Chondrocyte (in vitro differentiated cells): Measurements from ENCODE around the gene PRKCA. TPM values are rescaled to one million over a fixed set of nuclear protein-coding genes. Genes with fewer than 3 reads are reported as not detected.
A peak's percentile ranks its signal among the peaks of the same experiment; 100 is the strongest.

Source experiments
- DNase-seq: peaks from one replicate; pipeline ENCODE4 v3.0.0; 2021; ENCODE audit warnings: mixed read lengths, low spot score
- H3K27ac Mint-ChIP-seq: one replicate; pipeline ENCODE4 v1.8.0; 2021; ENCODE audit warnings: mild to moderate bottlenecking, moderate library complexity, mixed read lengths; ENCODE audit not compliant: unreplicated experiment
- H3K27me3 Mint-ChIP-seq: 2 replicates; pipeline ENCODE4 v1.8.0; 2021; ENCODE audit warnings: low read depth, mixed read lengths
- H3K36me3 Mint-ChIP-seq: 2 replicates; pipeline ENCODE4 v1.8.0; 2021; ENCODE audit warnings: low read depth, mixed read lengths
- H3K4me1 Mint-ChIP-seq: 2 replicates; pipeline ENCODE4 v1.8.0; 2021; ENCODE audit warnings: low read depth, mild to moderate bottlenecking, mixed read lengths
- H3K4me3 Mint-ChIP-seq: one replicate; pipeline ENCODE4 v1.8.0; 2021; ENCODE audit warnings: mild to moderate bottlenecking, moderate library complexity, mixed read lengths; ENCODE audit not compliant: unreplicated experiment
- H3K9me3 Mint-ChIP-seq: 2 replicates; pipeline ENCODE4 v1.8.0; 2021; ENCODE audit warnings: low read depth, mixed read lengths
- total RNA-seq: library from RNA; stranded (reverse); gene quantifications from 3 replicates; pipeline ENCODE4 v1.2.1, GENCODE V29; 2021
- TF ChIP-seq, protein P1 (sequence below): fragments of 200-600 bp; sonication (generic); IDR thresholded peaks from 2 replicates; pipeline ENCODE4 v1.5.0; 2021; ENCODE audit warnings: antibody characterized with exemption, mild to moderate bottlenecking, moderate library complexity

The PRKCA gene
- total RNA-seq, 1 donor from 2014 or later, result 51.5 TPM

DNA sequence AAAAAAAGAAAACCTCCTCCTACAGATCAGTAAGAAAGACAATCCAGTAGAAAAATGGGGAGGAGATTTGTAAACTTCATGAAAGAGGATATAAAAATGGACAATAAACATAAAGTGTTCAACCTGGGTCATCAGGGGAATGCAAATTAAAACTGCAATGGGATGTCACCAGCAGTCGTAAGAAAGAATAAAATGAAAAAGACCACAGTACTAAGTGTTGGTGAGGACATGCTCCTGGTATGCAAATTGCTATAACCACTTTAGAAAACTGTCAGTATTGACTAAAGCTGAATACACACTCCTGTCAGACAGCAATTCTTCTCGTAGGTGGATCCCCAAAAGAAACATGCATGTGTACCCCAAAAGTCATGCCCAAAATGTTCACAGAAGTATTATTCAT is 267.2 kb downstream of the PRKCA start:
- H3K9me3 Mint-ChIP-seq, result no peaks in the 10 kb centered on the region
- H3K27ac Mint-ChIP-seq, result no peak overlapping the region
- H3K27me3 Mint-ChIP-seq, result no peaks in the 10 kb centered on the region
- TF ChIP-seq, protein P1, sequence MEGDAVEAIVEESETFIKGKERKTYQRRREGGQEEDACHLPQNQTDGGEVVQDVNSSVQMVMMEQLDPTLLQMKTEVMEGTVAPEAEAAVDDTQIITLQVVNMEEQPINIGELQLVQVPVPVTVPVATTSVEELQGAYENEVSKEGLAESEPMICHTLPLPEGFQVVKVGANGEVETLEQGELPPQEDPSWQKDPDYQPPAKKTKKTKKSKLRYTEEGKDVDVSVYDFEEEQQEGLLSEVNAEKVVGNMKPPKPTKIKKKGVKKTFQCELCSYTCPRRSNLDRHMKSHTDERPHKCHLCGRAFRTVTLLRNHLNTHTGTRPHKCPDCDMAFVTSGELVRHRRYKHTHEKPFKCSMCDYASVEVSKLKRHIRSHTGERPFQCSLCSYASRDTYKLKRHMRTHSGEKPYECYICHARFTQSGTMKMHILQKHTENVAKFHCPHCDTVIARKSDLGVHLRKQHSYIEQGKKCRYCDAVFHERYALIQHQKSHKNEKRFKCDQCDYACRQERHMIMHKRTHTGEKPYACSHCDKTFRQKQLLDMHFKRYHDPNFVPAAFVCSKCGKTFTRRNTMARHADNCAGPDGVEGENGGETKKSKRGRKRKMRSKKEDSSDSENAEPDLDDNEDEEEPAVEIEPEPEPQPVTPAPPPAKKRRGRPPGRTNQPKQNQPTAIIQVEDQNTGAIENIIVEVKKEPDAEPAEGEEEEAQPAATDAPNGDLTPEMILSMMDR, result no peak
- no peak overlapping the region for H3K4me3 Mint-ChIP-seq
- no peak for DNase-seq
- H3K36me3 Mint-ChIP-seq, result no peaks in the 10 kb centered on the region
- H3K4me1 Mint-ChIP-seq, result peaks cover 51% of the 10 kb centered on the region

GRCh38 chr17:66570447-66571195 is 268.2 kb downstream of the PRKCA start:
- Mint-ChIP-seq H3K36me3 (no peaks in the 10 kb centered on the region), H3K27ac (peak overlapping the region; percentile 50), H3K4me3 (no peak overlapping the region), H3K27me3 (no peaks in the 10 kb centered on the region), H3K4me1 (peaks cover 42% of the 10 kb centered on the region), H3K9me3 (no peaks in the 10 kb centered on the region)
- no peak for DNase-seq
- TF ChIP-seq, protein P1, result no peak

GRCh38 chr17:66571745-66572144 is 269.3 kb downstream of the PRKCA start:
- Mint-ChIP-seq H3K27me3 (no peaks in the 10 kb centered on the region), H3K4me1 (peaks cover 46% of the 10 kb centered on the region), H3K27ac (no peak overlapping the region), H3K4me3 (no peak overlapping the region), H3K36me3 (no peaks in the 10 kb centered on the region), H3K9me3 (no peaks in the 10 kb centered on the region)
- TF ChIP-seq, protein P1, result no peak
- no peak for DNase-seq

- no peaks in the 10 kb centered on the region for H3K36me3 Mint-ChIP-seq
- TF ChIP-seq, protein P1, result no peak
- no peak for DNase-seq
- H3K4me1 Mint-ChIP-seq, result peaks cover 39% of the 10 kb centered on the region
- H3K4me3 Mint-ChIP-seq, result no peak overlapping the region
- H3K27me3 Mint-ChIP-seq, result no peaks in the 10 kb centered on the region
- H3K9me3 Mint-ChIP-seq, result no peaks in the 10 kb centered on the region
- peak overlapping the region; percentile 12 for H3K27ac Mint-ChIP-seq
These were observed 270.7 kb downstream of the PRKCA start for GRCh38 chr17:66573078-66573477.

DNA sequence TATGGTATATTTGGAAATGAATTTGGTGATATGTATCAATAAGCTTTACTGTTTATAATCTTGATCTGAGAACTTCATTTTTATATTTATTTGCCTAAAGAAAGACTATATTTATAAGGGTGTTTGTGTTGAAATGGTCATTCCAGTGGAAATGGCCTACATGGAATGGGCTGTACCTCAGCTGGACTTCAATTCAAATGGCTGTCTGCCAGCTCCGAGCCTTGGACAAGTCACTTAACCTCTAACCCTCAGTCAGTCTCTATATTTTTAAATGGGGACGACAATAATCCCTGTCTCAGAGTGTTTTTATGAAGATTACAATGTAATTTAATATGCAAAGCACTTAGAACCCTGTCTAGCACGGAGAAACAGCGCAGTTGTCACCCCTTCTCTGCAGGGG is 271.7 kb downstream of the PRKCA start:
- no peaks in the 10 kb centered on the region for H3K9me3 Mint-ChIP-seq
- H3K4me1 Mint-ChIP-seq, result peaks cover 44% of the 10 kb centered on the region
- no peak for DNase-seq
- no peak overlapping the region for H3K27ac Mint-ChIP-seq
- H3K36me3 Mint-ChIP-seq, result no peaks in the 10 kb centered on the region
- H3K27me3 Mint-ChIP-seq, result no peaks in the 10 kb centered on the region
- no peak overlapping the region for H3K4me3 Mint-ChIP-seq
- TF ChIP-seq, protein P1, result no peak
